GM18508 (cell line): ENCODE results near the gene MIEF1.

Source experiments
- ATAC-seq: cut with Tn5 transposase; IDR thresholded peaks from one replicate; pipeline ENCODE4 v1.9.1; 2021; ENCODE audit warnings: moderate number of reproducible peaks; ENCODE audit not compliant: insufficient read depth, unreplicated experiment

MIEF1 gene

DNA sequence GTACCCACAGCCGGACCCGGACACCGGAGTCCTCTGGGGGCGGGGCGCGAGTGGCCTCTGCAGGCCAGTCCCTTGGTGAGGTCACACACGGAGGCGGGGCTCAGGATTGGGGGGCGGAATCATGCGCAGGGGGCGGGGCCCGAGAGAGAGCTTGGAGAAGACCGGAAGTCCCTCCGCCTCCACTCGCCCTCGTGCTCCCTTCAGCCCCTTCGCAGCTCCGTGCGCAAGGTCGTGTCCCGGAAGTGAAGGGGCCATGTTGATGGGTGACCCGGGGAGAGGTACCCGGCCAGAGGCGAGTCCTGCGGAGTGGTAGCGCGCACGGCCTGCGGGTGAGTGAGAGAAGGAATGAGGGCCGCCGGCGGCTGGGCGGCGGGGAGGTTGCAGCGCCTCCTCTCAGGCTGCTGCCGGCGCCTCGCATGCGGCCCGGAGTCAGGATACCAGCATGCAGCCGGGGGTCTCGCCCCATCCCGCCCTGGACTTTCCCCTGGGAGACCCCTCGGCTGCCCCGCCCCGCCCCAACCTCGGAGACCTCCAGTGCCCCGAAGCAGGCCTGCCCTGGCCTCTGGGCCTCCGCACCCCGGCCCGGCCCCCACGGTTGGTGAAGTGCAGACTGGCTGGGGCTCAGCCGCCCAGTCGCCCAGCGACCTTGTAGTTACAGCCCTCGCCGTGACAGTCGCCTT is at the start of gene MIEF1:
TSS of gene MIEF1 (plus strand) at position 182 of the 680 bp plus-strand sequence. CDS start 9,005 bp downstream, outside the sequence.
- no peak for ATAC-seq

- no peak for ATAC-seq
Measured at GRCh38 chr22:39452740-39453040, 49.4 kb upstream of the MIEF1 start.

- no peak for ATAC-seq
Measured at GRCh38 chr22:39453765-39454378, 48.2 kb upstream of the MIEF1 start.

DNA sequence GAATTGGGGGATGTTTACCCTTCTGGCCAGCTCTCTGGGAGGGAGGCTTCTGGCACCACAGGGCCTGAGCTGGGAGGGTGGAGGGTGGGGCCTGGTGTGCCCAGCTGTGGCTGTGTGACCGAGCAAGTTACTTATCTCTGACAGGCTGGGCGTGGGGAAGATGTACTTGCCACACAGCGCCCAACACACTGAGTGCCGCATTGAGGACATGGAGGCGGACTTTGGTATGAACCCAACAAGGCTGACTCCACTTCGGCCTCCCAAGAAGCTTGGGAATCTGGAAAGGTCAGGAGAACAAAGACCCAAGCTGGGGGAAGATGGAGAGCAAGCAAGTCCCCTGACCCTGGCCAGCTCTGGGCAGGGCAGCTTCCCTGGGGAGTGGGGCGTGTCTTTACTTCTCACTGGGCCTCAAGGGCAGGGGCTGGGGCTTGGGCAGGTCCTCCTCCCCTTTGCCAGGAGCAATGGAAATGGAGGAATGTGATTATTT is 47.7 kb upstream of the MIEF1 start:
- ATAC-seq = no peak

- no peak for ATAC-seq
Measured at GRCh38 chr22:39456522-39457197, 45.4 kb upstream of the MIEF1 start, which contains the start of gene MGAT3. MGAT3 (plus strand) TSS chr22:39457012; CDS start chr22:39487348, 30,336 bp downstream.

GRCh38 chr22:39457198-39457555 is 44.9 kb upstream of the MIEF1 start:
- ATAC-seq = no peak

- no peak for ATAC-seq
Measured at GRCh38 chr22:39457556-39458443, 44.3 kb upstream of the MIEF1 start.

DNA sequence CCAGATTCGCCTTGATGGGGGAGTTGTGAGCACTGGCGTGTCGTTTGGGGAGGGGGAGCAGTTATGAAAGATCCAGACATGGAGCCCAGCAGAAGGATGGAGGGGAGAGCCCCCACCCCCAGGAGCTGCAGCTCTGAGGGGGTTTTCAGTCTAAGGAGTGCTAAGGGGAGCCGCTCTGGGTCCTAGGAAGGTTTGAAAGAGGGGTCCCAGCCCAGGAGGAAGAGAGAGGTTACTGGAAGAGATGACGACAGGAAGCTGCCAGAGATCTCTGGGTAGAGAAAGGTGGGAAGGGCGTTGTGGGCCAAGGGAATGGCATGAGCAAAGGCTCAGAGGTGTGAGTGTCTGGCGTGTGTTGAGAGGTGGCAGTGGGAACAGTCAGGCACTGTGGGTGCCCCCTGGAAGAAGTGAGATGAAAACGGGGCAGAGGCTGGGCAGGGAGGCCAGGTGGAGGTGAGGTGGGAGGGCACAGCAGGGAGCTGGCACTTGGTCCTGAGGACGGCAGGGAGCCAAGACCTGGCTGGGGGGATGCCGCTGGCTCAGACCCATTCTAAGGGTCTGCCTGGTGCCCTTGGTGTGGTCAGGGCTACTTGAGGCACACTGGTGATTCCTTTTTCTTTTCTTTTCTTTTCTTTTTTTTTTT is 43.5 kb upstream of the MIEF1 start:
- ATAC-seq = no peak

DNA sequence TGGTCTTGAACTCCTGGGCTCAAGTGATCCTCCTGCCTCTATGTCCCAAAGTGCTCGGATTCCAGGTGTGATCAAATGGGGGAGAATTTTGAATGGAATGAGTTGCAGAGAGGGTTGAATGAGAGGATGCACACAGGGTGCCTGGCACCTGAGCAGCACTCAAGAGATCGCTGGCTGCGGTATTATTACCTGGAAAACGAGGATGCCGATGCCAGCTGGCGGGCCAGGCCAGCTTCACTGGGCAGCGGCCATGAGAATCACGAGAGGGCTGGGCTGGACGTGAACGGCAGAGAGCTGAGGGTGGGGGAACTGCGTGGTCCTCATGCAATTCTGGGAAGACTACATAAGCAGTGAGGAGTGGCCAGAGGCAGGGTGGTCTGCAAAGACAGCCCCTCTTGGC is 42.4 kb upstream of the MIEF1 start:
- ATAC-seq = no peak

GRCh38 chr22:39462443-39463221 is 39.5 kb upstream of the MIEF1 start:
- no peak for ATAC-seq

DNA sequence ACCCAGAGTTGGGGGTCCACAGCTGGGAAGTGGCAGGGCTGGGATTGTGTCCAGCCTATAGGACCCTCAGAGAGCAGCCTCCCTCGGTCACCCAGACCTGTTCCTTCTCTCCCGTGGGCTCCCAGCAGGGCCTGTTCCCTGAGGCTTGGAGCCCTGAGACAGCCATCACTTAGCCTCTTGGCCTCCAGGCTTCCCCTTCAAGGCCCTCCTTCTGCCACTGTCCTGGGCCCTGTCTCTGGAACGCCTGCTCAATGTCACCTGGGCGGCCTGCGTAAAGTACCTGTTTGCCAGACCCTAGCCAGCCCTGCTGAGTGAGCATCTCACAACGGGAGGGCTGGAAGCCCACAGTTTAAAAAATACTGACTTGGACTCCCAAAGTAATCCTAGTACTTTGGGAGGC is 38.8 kb upstream of the MIEF1 start:
- no peak for ATAC-seq

DNA sequence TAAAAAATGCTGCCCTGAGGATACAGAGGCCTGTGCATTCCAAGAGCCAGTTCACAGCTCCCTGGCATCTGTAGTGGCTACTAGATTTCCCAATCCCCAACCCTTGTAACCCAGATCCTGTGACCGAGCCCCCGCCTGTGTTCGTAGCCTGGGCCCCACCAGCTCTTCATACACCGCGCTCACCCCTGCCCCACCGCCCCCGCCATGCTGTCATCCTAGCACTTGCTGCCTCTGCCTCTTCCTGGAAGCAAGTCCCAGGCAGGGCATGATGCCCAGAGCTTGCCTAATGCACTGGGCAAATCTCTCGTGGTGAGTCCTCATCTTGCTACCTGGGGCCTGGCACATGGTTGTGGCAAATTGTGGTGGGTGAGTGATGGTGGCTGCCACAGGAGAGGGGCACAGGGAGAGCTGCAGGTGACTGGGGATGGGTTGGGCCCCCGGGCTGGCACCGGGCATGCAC is 38.1 kb upstream of the MIEF1 start:
- no peak for ATAC-seq

DNA sequence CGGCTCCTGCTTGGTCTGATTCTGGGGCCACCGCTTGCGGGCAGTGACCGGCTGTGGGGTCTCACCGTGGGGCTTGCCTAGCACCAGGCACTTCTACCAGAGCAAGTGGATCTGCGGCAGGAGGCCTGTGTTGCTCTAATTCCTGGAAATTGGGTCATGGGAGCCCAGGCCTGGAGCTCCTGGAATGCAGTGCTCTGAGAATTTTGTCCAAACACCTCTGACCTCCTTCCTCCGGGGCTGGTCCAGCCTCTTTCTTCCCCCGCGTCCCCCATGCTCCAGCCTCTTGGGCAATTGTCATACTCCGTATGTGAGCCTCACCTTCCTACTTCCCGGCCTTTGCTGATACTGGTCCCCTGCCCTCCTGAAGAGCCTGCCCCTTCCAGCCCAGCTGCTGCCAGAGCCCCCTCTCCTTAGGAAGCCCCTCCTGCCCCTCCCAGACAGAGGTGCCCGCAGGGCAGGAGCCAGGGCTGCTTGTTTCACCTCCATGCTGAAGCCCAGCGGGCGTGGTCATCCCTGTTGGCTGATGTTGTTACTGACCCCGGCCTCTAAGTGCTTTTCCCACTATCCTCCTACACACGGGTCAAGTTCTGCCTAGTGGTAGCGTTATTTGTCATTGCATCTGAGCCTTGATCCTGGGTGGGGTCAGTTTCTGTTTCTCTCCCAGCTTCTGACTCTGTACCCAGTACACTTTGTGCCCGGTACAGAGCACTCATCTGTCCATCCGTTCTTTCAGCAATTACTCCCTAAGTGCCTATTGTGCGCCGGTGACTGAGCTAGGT is 35.7 kb upstream of the MIEF1 start:
- ATAC-seq = no peak

- ATAC-seq = no peak
Measured at GRCh38 chr22:39467390-39467895, 34.6 kb upstream of the MIEF1 start.

GRCh38 chr22:39468487-39469325 is 33.4 kb upstream of the MIEF1 start:
- ATAC-seq = no peak

DNA sequence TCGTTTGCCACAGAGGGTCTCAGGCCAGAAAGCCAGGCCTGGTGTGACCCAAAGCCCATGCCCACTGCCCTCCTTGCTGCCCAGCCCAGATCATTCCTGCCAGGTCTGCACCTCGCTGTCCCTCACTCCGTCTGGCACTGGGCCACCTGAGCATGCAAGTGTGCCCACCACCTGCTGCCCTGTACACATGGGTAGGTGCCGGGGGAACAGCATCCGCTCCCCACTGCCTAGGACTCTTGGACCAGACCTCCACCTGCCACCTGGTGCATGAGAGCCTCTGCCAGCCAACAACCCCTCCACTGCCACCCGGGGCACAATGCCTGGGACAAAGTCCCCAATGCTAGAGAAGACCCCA is 32.8 kb upstream of the MIEF1 start:
- ATAC-seq = no peak

DNA sequence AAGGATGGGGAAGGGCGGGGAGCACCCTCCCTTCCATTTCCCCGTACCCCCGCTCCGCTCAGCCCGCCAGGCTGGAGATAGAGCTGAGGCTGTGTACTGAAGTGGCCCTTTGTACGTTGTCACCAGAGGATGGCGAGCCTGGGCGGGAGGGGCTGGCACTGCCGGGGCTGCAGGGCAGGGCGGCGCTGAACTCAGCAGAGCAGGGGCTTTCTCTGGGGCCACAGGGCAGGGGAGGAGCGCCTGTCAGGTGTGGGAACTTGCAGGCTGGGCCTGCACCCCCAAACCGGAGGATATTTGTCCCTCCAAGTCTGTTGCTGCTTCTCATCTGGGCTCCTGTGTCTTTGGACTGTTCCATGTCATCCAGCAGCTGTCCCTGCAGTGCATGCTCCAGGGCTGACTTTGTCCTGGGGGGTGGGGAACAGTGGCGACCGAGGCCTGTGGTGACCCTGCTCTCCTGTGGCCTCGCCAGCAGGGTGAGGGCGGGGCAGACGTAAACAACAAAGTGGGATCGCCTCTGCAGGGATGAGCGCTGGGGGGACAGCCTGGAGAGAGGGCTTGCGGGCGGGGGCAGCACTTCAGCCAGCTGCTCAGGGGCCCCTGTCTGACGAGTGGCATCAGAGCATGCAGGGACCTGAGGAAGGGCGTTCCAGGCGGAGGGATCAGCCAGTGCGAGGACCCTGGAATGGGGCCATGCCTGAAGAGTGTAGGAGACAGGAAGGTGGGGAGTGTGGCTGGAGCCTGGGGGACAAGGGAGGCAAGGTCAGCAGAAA is 32.2 kb upstream of the MIEF1 start:
- no peak for ATAC-seq
